GM12878 (cell line): Measurements from ENCODE around the gene RASGRP3. TPM values are rescaled to one million over a fixed set of nuclear protein-coding genes. Genes with fewer than 3 reads are reported as not detected.

Source experiments
- ATAC-seq: fragments of 200-7000 bp; cut with Tn5 transposase; 3 replicates; pipeline ENCODE4 v1.9.1; 2020; ENCODE audit warnings: mild to moderate bottlenecking, moderate library complexity
- BruUV-seq: library from RNA; stranded (reverse); fragments of 400-500 nt; replicated peaks from 2 replicates; lab custom pipeline; 2021; lab: Mats Ljungman, UMichigan
- CTCF ChIA-PET: fragments of 300-600 bp; sonication (Branson Sonifier 250); formaldehyde crosslinking; extraction: SDS; loops from one replicate; lab custom pipeline; 2021; ENCODE audit warnings: inconsistent platforms; lab: Yijun Ruan, JAX
- POLR2A ChIA-PET: fragments of 350-600 bp; formaldehyde crosslinking; extraction: SDS; loops from one replicate; lab custom pipeline; 2021; ENCODE audit warnings: inconsistent platforms; lab: Charles Lee
- RAD21 ChIA-PET: fragments of 300-600 bp; sonication (Branson Sonifier 250); formaldehyde crosslinking; loops from one replicate; lab custom pipeline; 2023; ENCODE audit warnings: antibody characterized with exemption; ENCODE audit not compliant: unreplicated experiment; lab: Charles Lee
- SMC1A ChIA-PET: fragments of 300-600 bp; sonication (Branson Sonifier 250); formaldehyde crosslinking; loops from one replicate; lab custom pipeline; 2023; ENCODE audit not compliant: unreplicated experiment, uncharacterized antibody; lab: Charles Lee
- DNase-seq: peaks from one replicate; pipeline ENCODE4 v3.0.0-alpha.2; 2011; ENCODE audit warnings: low read depth, low spot score
- FAIRE-seq: peaks from 3 replicates; lab custom pipeline; 2011; peaks lifted over from hg19 to GRCh38; lab: Jason Lieb, UNC
- H2AFZ ChIP-seq: 2 replicates; pipeline ENCODE4 v1.6.0; 2011; ENCODE audit warnings: low read depth, low read length, control low read depth; ENCODE audit not compliant: control insufficient read depth
- H3K27ac ChIP-seq: 2 replicates; pipeline ENCODE4 v1.5.1; 2011; ENCODE audit warnings: control low read depth; ENCODE audit not compliant: control insufficient read depth, insufficient read depth
- H3K27me3 ChIP-seq, 2 experiments: replicated peaks in 1 of 2; 2 replicates each; pipeline versions ENCODE4 v1.6.0 to v1.6.1; 2011; ENCODE audit warnings: low read length in 1 of 2; ENCODE audit not compliant: control insufficient read depth in 2 of 2, insufficient read depth in 2 of 2
- H3K36me3 ChIP-seq, 2 experiments: 2 replicates each; pipeline ENCODE4 v1.5.1; 2011; ENCODE audit warnings: low read length in 1 of 2; ENCODE audit not compliant: control insufficient read depth in 2 of 2, insufficient read depth in 2 of 2
- H3K4me1 ChIP-seq: 2 replicates; pipeline ENCODE4 v1.6.1; 2011; ENCODE audit warnings: mild to moderate bottlenecking, low read length, moderate library complexity, mixed read lengths; ENCODE audit not compliant: control insufficient read depth, insufficient read depth
- H3K4me2 ChIP-seq: 2 replicates; pipeline ENCODE4 v1.6.0; 2011; ENCODE audit warnings: control low read depth; ENCODE audit not compliant: control insufficient read depth, insufficient read depth
- H3K4me3 ChIP-seq: fragments of 200-600 bp; sonication (generic); 2 replicates; pipeline ENCODE4 v1.5.1; 2016
- H3K79me2 ChIP-seq: 2 replicates; pipeline ENCODE4 v1.6.0; 2011; ENCODE audit warnings: low read length; ENCODE audit not compliant: control insufficient read depth, insufficient read depth
- H3K9ac ChIP-seq: 2 replicates; pipeline ENCODE4 v1.8.0; 2011; ENCODE audit warnings: low read length, control low read depth, mixed read lengths; ENCODE audit not compliant: control insufficient read depth, insufficient read depth
- H3K9me3 ChIP-seq: replicated peaks from 3 replicates; pipeline ENCODE4 v1.5.1; 2011; ENCODE audit warnings: mild to moderate bottlenecking, low read length; ENCODE audit not compliant: control insufficient read depth, insufficient read depth
- H4K20me1 ChIP-seq: 2 replicates; pipeline ENCODE4 v1.6.0; 2011; ENCODE audit not compliant: control insufficient read depth, insufficient read depth
- ATF7 ChIP-seq: fragments of 450-650 bp; IDR thresholded peaks from 2 replicates; pipeline ENCODE4 v1.6.1; 2016; ENCODE audit warnings: low read depth, mild to moderate bottlenecking
- JUNB ChIP-seq: IDR thresholded peaks from 2 replicates; pipeline ENCODE4 v1.6.1; 2016; ENCODE audit warnings: antibody characterized with exemption, mild to moderate bottlenecking
- MEF2B ChIP-seq: fragments of 450-650 bp; IDR thresholded peaks from 2 replicates; pipeline ENCODE4 v1.6.1; 2018; ENCODE audit warnings: mild to moderate bottlenecking, moderate library complexity; ENCODE audit not compliant: partially characterized antibody, poor library complexity, severe bottlenecking
- NBN ChIP-seq: fragments of 450-650 bp; IDR thresholded peaks from 2 replicates; pipeline ENCODE4 v1.6.1; 2016
- NR2C2 ChIP-seq: IDR thresholded peaks from 2 replicates; pipeline ENCODE4 v1.6.1; 2011; ENCODE audit warnings: borderline replicate concordance, low read depth; ENCODE audit not compliant: control insufficient read depth, insufficient read length
- WGBS: methylation state at CpG from one replicate; pipeline ENCODE4 v1.1.6; 2016; ENCODE audit warnings: low lambda C conversion rate; ENCODE audit not compliant: insufficient replicate concordance, insufficient coverage; ENCODE audit errors: missing lambda C conversion rate; 5-methylcytosine and 5-hydroxymethylcytosine counted together
- in situ Hi-C: fragments of 300-500 bp; cut with MboI; formaldehyde crosslinking; loops from 9 replicates; pipeline ENCODE4 v1.14.3; 2018; ENCODE audit warnings: mixed read lengths
- intact Hi-C: fragments of 100-400 bp; cut with micrococcal nuclease; formaldehyde crosslinking; loops from one replicate; pipeline ENCODE4 v1.14.2; 2022; ENCODE audit not compliant: unreplicated experiment
- polyA plus RNA-seq, 11 experiments: library from polyadenylated mRNA; depleted of rRNA in 4 of 11; unstranded in 6 of 11; stranded (reverse) in 5 of 11; fragments of >200 nt; fragmentation: Nextera tagmentation in 4 of 11; fragmentation: Illumina TruSeq in 1 of 11; extraction: Ambion mirVana in 4 of 11; extraction: Trizol in 1 of 11; gene quantifications; 1 replicate in 1 of 11; 2 replicates in 10 of 11; pipeline versions ENCODE4 v1.2.1 to v1.2.3, GENCODE V29; 2011 to 2016; ENCODE audit warnings: inconsistent platforms in 2 of 11, missing spikeins in 2 of 11, low read depth in 1 of 11
- total RNA-seq, 4 experiments: library from RNA; depleted of rRNA in 3 of 4; stranded (reverse); fragments of >200 nt in 3 of 4; fragmentation: Illumina TruSeq in 1 of 4; extraction: Trizol in 1 of 4; gene quantifications; 2 replicates each; pipeline versions ENCODE4 v1.2.1 to v1.2.3, GENCODE V29; 2013 to 2021
- TF ChIP-seq, protein P1 (sequence below): fragments of 450-650 bp; IDR thresholded peaks from 2 replicates; pipeline ENCODE4 v1.6.1; 2017; ENCODE audit warnings: mild to moderate bottlenecking, moderate library complexity
- TF ChIP-seq, protein P2 (sequence below): fragments of 450-650 bp; IDR thresholded peaks from 2 replicates; pipeline ENCODE4 v1.6.1; 2016; ENCODE audit warnings: mild to moderate bottlenecking

Gene RASGRP3
- total and polyA plus RNA-seq, 10 of the 15 experiments (the other 5 are each of a cell fraction or from before 2014, with no cell fraction given), result 31.6 to 106 (median 64.7) TPM

DNA sequence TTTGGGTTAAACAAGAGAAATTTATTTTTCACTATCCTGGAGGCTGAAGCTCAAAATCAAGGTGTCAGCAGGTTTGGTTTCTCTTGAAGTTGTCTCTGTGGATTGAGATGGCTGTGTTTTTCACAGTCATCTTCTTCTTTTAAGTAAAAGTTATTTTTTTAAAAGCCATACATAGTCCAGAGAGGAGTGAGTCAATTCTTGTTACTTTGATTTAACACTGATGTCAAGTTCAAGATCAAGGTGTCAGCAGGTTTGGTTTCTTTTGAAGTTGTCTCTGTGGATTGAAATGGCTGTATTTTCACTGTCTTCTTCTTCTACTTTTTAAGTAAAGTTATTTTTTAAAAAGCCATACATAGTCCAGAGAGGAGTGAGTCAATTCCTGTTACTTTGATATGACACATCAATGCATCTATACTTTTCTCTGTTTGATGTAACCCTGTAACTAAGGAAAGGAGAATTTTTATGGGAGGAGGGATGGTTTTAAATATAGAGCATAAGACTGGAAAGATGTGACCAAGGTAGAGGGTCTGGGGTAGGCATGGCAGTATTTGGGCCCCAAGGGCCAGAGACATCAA, 22.5 kb upstream of the RASGRP3 start (continued):
- TF ChIP-seq, protein P1, sequence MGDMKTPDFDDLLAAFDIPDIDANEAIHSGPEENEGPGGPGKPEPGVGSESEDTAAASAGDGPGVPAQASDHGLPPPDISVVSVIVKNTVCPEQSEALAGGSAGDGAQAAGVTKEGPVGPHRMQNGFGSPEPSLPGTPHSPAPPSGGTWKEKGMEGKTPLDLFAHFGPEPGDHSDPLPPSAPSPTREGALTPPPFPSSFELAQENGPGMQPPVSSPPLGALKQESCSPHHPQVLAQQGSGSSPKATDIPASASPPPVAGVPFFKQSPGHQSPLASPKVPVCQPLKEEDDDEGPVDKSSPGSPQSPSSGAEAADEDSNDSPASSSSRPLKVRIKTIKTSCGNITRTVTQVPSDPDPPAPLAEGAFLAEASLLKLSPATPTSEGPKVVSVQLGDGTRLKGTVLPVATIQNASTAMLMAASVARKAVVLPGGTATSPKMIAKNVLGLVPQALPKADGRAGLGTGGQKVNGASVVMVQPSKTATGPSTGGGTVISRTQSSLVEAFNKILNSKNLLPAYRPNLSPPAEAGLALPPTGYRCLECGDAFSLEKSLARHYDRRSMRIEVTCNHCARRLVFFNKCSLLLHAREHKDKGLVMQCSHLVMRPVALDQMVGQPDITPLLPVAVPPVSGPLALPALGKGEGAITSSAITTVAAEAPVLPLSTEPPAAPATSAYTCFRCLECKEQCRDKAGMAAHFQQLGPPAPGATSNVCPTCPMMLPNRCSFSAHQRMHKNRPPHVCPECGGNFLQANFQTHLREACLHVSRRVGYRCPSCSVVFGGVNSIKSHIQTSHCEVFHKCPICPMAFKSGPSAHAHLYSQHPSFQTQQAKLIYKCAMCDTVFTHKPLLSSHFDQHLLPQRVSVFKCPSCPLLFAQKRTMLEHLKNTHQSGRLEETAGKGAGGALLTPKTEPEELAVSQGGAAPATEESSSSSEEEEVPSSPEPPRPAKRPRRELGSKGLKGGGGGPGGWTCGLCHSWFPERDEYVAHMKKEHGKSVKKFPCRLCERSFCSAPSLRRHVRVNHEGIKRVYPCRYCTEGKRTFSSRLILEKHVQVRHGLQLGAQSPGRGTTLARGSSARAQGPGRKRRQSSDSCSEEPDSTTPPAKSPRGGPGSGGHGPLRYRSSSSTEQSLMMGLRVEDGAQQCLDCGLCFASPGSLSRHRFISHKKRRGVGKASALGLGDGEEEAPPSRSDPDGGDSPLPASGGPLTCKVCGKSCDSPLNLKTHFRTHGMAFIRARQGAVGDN, result no peak
- no peak for TF ChIP-seq NR2C2
- TF ChIP-seq JUNB, result no peak

DNA sequence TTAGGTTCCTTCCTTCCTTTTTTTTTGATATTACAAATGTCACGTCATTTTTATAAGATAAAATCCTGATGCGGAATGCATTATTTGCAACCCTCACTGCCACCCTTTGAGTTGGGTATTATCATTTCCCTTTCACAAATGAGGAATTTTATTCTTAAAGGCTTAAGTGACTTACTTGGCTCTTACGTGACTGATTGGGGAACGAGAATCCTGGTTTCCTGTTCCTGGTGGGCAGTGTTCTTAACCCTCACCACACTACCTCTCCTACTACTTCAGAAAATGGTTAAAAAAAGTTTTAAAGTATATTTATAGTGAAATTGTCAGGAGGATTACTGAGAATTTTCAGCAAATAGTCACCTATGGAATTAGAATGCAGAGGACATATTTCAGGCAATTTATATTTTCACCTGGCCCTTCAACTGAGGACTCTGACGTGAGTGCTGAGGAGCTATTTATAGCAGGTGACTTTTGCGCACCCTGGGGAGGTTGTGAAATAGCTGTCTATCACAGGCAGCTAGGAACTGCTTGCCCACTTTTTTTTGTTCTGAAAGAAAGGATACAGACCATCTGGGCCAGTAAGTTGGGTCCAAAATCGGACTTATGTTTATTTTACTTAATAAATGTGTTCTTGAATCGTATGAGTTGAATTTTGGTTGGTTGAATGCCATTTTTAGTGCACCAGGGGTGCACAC, 18.7 kb upstream of the RASGRP3 start:
- TF ChIP-seq MEF2B, result peak; percentile 52
- no peak for TF ChIP-seq NBN
- TF ChIP-seq, protein P2, sequence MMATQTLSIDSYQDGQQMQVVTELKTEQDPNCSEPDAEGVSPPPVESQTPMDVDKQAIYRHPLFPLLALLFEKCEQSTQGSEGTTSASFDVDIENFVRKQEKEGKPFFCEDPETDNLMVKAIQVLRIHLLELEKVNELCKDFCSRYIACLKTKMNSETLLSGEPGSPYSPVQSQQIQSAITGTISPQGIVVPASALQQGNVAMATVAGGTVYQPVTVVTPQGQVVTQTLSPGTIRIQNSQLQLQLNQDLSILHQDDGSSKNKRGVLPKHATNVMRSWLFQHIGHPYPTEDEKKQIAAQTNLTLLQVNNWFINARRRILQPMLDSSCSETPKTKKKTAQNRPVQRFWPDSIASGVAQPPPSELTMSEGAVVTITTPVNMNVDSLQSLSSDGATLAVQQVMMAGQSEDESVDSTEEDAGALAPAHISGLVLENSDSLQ, result peak; percentile 83
- 0 out of 2 replicates have a peak, but pooled peaks have one; percentile 30 for TF ChIP-seq ATF7
- FAIRE-seq, result no peak
- H3K27ac ChIP-seq, result no peak overlapping the region
- no peaks in the 10 kb centered on the region for H3K27me3 ChIP-seq
- no peak for DNase-seq
- WGBS, result 45% methylated on average over 8 of the region's 8 CpGs
- H3K4me2 ChIP-seq, result no peak overlapping the region
- in situ Hi-C loops (no loop called here), intact Hi-C loops (no loop called here)
- no peaks in the 10 kb centered on the region; the same call in 2 of the 3 replicates for H3K9me3 ChIP-seq
- no TSS peak for BruUV-seq
- H3K9ac ChIP-seq, result no peak overlapping the region
- no peak overlapping the region for H3K4me3 ChIP-seq
- CTCF ChIA-PET, result interaction anchor here (0.7 to 2.0 kb wide), 4 partner anchors 13 to 23 kb away, joined by 3 to 14 read pairs (median 4); partner anchors contain the start of gene RASGRP3
- RAD21 ChIA-PET, result interaction anchor here (0.9 to 2.1 kb wide), 4 partner anchors 16 to 125 kb away, joined by 3 to 8 read pairs (median 4); no protein-coding TSS in a partner anchor
- POLR2A ChIA-PET, result interaction anchor here (1.1 kb wide), 1 partner anchor 29 kb away, joined by 3 read pairs; no protein-coding TSS in a partner anchor
- H3K79me2 ChIP-seq, result no peaks in the 10 kb centered on the region
- no peak overlapping the region for H2AFZ ChIP-seq
- SMC1A ChIA-PET, result interaction anchor here (0.8 to 1.1 kb wide), 5 partner anchors 13 to 125 kb away, joined by 3 to 5 read pairs (median 3); no protein-coding TSS in a partner anchor
- H4K20me1 ChIP-seq, result no peaks in the 10 kb centered on the region
- no peaks in the 10 kb centered on the region for H3K4me1 ChIP-seq
- no peaks in the 10 kb centered on the region for H3K36me3 ChIP-seq
- ATAC-seq, result peak; percentile 82
